ENCODE results near the gene CAMKV.

Gene CAMKV

DNA sequence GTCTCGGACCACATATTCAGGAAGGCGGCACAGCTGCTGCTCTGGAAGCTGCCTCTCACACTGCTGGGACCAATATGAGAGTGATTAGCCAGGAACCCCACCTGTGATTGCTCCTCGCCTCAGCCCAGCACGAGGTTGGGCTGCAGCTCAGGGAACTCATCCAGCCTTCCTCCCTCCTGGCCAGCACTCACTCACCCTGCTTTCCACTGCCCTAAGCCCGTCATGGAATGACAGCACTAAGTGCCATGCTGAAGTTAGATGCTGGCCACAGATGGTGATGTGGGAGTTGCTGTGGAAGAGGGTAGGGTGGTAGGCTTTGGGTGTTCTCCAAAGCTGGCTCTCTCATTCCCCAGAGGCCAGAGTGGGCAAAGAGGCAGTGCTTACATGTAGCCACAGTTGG, 26.6 kb upstream of the CAMKV start:
- DNase-seq (ENCODE audit: low read depth in 2 of 2), result no peak

DNA sequence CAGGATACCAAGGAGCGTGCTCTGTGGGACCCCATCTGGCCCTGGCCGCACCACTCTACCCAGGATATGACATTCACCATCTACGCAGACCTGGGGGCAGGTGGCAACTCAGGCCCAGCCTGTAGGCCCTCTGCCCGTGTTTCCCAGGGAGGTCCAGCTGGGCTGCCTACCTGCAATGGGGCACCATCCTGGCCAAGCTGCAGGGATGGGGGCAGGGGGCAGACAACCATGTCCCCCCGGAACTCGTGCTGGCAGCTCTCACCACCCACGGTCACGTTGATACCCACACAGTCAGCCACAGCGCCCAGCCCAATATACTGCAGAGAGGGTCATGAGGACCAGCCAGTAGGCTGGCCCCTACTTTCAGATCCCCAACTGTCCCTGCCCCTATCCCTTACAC, 26.1 kb upstream of the CAMKV start:
- DNase-seq (ENCODE audit: low read depth in 2 of 2), result no peak

DNA sequence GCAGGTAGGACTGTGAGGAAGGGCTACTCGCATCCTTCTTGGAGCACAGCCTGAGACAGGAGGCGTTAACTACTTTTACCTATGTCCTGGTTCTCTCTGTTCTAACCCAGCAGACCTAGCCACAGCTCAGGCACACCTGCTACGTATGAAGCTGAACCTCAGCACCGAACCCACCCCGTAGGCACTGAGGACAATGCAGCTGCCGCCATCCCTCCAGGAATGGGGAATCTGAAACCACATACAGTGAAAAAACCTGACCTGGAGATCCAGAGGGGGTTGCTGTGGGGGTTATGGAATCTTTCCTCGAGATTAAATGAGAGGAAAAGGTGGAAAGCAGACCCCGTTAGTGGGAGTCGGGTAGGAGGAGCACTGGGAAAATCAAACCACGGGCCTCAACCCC, 19.6 kb upstream of the CAMKV start:
- no peak for DNase-seq (ENCODE audit: low read depth in 2 of 2)

DNA sequence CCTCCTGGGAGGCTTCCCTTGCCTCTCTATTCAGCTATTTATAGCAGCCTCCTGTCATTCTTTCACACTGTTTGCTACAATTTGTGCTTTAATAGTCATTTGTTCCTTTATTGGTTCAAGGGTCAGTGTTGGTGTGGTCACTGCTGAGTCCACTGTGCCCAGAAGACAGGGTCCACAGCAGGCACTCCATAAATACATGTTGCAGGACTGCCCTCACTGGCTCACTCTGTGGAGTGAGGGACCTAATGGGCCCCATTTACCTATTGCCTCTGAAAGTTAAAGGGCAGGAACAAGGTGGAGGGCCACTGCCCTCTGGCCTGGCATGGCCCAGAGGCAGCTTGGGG, 17.2 kb upstream of the CAMKV start:
- DNase-seq (ENCODE audit: low read depth in 2 of 2), result no peak

DNA sequence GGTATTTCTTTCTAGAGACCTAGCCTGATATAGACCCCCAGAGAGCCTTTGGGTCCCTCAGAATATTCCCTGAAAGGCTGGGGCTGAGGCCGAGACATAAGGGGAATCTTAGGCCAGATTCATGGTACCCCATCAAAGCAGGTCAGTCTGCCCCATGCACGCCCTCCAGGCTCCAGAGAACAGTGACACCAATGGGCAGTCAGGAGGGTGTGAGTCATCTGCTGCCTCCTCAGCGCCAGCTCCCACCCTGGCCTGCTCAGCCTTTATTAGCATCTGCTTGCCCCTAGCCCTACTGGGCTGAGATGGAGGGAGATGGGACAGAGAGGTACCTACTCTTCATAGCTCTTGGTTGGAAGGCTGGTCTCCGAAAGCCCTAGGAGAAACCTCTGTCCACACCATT, 14.3 kb upstream of the CAMKV start:
- DNase-seq (ENCODE audit: low read depth in 2 of 2), result no peak

DNA sequence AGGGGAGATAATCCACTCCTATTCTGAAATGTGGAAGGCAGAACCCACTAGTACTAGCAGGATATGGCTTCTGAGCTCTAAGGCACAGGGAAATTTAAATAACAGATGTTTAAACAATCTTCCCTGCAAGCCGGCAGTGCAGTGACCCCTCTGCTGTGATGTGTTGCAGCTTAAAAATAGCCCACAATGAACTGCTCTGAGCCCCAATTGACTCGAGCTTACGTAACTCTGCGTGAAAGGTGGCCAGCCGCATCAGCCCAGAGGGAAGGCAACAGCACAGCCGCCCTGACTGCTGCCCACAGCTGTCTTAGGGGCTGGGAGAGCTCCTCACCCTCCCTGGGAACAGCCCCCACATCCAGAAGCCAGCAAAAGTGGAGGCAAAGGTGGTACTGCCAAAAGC, 12.5 kb upstream of the CAMKV start:
- no peak for DNase-seq (ENCODE audit: low read depth in 2 of 2)

DNA sequence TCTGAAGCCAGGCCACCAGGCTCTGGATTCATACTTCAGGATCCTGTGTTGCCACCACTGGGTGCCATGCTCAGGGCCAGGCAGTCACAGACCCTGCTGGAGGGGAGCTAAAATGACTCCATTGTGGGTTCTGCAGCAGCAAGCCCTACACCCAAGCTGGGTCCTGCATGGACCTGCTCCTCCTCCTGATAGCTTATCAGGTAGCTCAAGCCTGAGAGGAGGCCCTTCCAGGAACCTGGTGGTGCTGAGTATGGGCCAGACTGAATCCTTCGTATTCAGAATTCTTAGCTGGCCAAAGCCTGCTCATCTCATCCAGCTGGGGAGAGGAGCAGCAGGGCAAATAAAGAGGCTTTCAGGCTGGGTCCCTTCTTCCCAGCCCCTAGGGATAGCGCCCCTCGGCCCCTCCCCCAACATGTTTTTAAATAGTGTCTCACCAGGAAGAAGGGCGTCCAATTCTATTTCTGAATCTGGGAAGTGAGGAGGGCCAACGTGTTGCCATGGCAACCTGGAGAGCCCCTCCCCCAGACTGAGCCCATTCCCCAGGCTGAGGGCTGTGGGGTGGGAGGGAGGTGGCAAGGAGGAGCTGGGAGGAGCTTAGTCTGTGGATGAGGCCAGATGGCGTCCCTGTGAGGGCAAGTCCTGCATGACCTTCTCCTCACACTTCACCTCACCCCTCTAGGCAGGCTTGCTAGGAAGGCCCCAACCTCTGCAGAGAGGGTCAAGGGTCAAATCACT, 11.0 kb upstream of the CAMKV start:
- no peak for DNase-seq (ENCODE audit: low read depth in 2 of 2)

DNA sequence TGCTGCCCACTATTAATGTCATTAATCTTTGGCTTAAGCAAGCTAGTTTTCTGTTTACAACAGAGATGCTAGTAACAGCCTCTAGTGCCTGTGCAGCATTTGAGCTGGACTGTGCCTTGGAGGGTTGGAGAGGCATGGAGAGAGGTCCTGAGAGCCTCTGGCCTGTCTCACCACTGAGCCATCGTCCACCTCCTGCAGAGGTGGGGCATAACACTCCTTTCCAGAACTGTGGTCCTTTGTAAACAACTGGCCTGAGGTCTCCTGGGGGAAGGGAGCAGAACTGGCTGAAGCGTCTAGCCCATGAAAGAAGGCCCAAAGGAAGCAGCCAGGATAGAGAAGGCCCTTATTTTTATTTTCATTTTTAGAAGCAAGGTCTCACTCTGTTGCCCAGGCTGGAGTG, 10.0 kb upstream of the CAMKV start:
- no peak for DNase-seq (ENCODE audit: low read depth in 2 of 2)

DNA sequence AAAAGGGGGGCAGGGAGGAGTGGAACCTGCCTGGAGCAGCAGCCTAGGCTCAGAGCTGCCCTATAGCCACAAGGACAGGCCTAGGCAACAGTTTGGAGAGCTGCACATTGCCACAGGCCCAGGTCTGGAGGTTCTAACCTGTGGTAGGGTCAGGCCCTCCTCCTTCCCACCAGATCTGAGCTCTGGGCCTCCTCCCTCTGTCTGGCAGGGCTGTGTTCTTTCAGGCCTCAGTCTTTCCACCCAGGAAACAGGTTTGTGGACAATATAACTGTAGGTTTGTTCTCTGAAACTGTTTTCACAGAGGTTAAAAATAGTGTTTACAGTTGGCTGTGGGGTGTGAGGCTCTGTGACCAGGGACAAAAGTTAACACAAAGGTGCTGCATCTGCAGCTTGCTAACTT, 9.0 kb upstream of the CAMKV start:
- DNase-seq (ENCODE audit: low read depth in 2 of 2), result no peak

DNA sequence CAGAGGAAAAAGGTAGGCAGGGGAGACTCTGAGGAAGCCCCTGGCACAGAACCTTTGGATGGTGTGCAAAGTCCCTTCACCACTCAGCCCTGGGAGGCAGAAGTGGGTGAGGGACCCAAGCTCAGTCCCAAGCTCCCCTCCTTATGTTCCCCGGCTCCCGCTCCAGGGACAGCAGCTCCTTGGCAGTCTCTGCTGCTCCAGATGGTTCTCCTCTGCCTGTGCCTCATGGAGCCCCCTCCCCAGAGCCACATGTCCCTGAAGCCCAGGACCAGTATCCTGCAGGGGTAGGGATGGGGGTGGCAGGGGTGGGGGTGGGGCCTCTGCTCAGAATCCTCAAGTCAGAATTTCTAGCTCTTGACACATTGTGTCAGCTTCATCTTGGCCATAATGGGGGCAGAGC, 8.0 kb upstream of the CAMKV start:
- no peak for DNase-seq (ENCODE audit: low read depth in 2 of 2)

DNA sequence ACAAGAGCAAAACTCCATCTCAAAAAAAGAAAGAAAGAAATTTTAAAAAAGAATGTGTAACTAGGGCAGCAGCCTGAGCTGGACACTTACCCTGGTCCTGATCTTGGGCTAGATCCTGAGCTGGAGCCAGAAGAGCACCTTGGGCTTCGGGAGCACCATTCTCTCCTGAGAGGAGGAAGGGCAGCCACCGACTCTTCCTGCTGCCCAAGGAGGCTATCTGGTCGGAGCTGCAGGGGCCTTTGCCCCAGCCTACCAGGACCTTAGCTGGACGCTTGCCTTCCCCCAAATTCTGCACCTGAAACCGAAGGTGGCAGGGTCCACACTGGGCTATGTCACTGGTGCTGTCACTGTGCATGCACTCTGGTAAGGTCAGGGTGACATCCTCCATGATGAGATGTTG, 6.9 kb upstream of the CAMKV start:
- DNase-seq (ENCODE audit: low read depth in 2 of 2), result no peak

DNA sequence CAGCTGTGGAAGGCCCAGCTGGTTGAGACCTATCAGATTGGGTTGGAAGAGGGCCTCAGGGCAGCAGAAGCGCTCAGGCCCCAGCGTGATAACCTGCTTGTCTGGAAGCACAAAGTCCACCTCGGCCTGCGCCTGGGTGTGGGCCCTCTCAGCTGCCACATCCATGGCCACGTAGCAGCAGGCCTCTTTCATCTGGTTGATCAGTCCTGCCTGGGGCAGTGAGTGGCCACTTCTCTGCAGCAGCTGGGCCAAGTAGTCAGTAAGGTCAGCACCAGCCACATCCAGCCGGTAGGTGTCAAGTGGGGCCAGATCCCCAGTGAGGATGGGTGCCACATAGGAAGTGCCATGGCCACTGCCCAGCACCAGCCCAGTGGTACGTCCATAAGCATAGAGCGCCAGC, 3.9 kb upstream of the CAMKV start:
- no peak for DNase-seq (ENCODE audit: low read depth in 2 of 2)

DNA sequence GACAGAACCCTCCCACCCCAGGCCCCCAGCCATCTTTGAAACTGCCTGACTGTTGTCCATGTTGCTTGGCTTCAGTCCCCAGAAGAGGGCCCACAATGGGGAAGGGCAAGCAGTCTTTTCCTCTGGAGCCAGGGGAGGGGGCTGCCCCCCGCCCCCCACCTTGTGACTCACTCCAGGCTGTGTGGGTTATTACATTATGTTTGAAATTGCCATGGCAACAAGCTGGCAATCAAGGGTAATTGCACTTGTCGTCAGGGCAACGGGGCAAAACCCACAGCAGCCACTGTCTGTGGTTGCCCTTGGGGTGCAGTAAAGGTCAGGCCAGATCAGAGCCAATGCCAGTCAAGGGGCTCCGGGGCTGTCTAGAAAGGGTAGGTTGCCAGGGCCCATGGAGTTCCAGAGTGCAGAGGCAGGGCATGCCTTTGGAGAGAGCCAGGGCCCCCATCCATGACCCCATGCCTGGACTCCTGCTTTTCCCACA, 3.1 kb upstream of the CAMKV start:
- no peak for DNase-seq (ENCODE audit: low read depth in 2 of 2)

DNA sequence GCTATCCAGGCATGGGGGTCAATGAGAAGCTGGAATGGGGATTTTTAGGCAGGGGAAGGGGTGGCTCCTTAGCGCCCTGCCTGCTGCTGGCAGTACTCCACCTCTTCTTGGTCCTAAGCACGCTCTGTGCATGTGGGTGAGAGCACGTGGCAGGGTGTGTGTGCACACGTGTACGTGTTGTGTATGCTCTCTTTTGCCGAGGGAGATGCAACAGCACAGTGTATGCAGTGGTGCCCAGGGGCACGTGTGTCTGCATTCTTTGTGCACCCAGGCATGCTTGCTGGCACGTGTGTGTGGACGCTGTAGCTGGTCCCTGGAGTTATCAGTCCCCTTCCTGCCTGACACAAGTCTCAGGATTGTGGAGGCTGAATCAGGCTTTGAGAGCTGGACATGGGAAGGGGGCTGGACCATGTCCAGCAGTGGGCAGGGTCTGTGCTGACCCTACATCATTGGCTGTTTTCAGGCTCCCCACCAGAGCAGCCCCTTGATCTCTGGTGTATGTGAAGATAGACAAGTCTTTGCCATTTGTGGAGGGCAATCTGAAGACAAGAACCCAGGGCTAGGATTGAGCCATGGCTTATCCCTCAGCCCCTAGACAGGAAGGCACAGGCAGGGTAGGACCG, 1.9 kb upstream of the CAMKV start:
- DNase-seq (ENCODE audit: low read depth in 2 of 2), result no peak

DNA sequence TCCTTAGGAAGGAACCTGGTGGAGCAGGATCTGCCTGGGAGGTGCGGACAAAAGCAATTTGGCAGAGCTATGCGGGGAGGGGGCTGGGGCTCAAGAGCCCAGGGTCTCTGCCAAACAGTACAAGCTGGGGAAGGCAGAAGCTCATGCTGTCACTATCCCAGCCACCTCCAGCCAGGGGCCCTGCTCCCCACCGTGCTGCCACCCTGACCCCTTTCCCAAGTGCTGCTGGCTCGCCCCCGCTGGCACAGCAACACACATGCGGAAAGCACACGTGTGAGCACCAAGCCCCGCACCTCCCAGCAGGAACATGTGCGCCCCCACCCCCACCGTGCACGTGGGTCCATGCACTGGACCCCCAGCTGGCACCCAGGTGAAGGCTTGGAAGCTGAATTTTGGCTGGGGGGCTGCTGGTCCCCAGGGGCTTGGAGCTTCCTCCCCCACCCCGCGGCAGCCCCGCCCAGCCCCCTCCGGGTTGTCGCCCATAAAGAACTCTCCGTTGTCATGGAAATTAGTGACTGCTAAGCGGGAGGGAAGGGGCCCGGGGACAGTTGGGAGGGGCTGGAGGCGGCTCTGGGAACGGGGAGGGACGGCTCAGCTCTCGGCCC, 742 bp downstream of the CAMKV start:
- DNase-seq (ENCODE audit: low read depth in 2 of 2), result no peak

DNA sequence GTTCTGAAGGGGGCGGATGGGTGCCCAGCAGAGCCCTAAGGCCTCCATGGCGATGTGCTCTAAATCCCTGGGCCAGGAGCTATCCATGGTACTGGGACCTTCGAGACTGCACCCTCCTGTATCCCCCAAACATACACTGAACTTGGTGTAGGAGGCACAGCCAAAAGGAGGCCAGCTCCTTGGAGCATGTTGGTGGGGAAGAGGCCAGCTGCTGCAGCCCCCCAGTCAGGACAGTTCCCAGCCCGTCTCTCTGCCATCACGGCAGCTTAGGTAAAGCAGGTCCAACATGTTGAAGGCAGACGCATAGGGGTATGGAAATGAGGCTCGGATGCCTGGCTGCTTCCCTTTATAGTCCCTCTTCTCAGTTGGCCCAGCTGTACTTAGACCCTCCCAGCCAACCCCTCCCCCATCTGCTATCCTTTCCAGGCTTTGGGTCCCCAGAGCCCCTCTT, 1.8 kb downstream of the CAMKV start:
- no peak for DNase-seq (ENCODE audit: low read depth in 2 of 2)

DNA sequence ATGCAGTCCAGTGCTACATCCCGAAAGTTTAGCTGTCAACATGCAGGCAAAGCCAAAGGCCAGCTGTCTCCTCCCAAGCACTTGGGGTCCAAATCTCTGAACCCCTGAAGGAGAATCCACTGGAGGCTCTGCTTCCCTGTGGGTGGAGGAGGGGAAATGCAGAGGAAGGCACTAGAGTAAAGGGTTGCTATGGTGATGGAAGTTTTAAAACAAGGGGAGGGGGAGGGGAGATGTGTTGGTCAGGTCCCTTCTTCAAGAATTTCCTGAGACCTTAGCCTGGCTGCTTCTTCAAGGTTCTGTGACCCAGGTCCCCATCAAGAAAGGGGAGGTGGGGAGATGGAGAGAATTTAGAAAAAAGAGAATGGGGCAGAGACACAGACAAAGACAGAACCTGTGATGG, 2.3 kb downstream of the CAMKV start:
- no peak for DNase-seq (ENCODE audit: low read depth in 2 of 2)

DNA sequence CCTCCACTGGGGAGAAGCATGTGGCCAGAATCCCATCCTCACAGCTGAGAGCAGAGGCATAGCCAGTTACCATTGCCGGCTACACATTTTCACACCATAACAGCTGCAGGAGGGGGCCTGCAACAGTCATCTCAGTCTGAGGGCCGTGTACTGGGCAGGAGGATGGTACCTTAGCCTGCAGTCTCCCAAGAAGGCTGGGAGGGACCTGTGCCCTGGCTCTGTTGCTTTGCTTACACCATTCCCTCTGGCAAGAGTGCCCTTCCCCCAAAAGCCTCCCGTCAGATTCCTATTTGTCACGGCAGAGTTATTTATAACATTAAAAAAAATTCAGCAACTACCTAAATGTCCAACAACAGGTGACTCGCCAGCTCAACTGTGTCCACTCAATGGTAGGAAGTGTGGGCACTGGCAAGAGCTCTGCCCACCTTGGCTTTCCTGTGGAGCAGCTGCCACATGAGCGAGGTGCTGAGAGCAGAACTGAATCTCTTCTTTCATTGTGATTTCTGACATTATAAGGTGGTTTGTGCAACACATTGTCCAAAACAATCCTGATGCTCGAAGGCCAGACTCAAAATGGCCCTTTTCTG, 4.4 kb downstream of the CAMKV start:
- DNase-seq (ENCODE audit: low read depth in 2 of 2), result no peak

DNA sequence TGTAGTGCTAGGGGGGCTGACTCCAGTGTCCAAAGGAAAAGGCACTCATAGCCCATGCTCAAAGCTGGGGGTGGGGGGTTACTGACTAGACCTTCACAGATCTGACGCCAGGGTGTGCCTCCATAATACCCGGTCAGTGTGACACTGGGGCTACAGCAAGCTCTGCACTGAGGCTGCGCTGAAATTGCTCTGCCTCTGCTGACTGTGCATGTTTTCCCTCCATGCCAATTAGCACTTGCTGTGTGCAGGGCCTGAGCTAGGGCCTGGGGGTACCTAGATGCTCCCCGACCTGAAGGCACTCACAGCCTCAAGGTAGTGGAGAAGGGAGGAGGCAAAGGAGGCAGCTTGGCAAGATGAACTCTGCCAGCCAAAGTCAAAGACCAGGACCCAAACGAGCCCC, 5.2 kb downstream of the CAMKV start:
- no peak for DNase-seq (ENCODE audit: low read depth in 2 of 2)

DNA sequence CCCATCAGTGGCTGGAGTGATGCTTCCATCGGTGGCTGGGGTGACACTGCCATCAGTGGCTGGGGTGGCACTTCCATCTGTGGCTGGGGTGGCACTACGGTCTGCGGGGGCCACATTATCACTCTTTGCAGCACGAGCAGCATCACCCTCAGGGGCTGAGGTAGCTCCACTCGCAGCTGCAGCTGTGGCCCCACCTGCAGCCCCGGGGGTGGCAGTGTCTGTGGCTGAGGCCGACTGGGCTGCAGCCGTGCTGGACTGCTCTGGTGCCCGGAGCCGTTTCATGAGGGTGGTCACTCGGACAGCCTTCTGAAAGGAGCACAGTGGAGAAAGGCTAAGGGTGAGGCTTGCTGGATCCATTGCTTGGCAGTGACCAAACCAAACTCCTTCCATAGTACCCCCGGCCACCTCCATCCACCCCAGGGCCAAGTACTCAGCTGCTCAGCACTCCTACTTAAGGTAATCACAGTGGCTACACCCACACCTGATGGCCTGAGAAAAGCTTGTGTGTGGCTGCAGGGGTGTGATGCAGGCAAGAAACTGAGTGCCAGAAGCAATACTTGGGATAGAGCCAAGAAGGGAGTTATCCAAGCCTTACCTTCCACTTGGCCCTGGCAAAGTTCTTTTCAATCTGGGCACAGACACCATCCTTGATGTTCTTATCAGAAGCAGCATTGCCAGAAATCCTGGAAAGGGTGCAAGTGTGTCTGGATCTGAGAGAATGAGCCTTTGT, 10.0 kb downstream of the CAMKV start:
- no peak for DNase-seq (ENCODE audit: low read depth in 2 of 2)

DNA sequence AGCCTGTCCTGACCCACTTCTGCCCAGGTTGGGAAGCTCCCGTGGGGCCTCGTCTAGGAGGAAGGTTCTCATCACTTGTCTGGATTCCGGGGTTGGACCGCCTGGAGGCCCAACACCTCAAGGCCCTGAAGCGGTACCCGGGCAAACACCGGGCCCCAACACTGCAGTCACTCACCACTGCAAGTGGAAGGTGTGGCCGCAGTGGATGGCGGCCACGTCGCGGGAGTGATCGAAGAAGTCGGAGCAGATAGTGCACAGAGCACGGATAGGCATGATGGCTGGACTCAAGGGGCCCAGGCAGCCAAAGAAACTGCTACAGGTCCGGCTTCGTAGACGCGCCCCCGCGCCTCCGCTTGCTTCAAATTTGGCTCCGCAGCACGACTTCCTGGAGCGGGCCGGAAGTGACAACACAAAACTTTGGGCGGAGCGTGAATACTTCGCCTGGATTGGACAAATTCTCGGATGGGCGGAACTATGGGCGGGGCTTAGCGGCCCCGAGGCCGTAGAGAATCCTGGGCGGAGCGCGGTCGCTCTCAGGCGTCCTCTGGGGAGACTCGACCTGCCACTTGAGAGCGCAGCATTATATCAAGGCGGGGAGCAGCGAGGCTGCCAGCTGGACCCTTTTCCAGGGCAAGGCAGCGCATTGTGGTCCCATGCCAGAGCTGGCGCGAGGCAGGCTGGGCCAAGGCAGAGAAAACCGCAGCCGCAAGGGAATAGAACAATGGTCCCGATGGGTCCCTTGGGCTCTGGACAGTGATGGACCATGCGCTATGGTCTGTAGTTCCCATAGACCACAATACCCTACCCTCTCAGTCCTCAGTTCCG, 13.3 kb downstream of the CAMKV start, which contains the start of gene TRAIP:
TSS of gene TRAIP (minus strand) at position 384 of the 825 bp plus-strand sequence. CDS start at position 273, 111 bp downstream.
- DNase-seq (ENCODE audit: low read depth in 2 of 2), result peak; percentile 84 to 93
